GOT3 (cell line): ENCODE results near the gene XPNPEP2.

ENCODE experiments used
- DNase-seq: peaks from one replicate; lab custom pipeline; 2025; ENCODE audit warnings: mixed read lengths; lab: John Stamatoyannopoulos, UW

The XPNPEP2 gene, protein sequence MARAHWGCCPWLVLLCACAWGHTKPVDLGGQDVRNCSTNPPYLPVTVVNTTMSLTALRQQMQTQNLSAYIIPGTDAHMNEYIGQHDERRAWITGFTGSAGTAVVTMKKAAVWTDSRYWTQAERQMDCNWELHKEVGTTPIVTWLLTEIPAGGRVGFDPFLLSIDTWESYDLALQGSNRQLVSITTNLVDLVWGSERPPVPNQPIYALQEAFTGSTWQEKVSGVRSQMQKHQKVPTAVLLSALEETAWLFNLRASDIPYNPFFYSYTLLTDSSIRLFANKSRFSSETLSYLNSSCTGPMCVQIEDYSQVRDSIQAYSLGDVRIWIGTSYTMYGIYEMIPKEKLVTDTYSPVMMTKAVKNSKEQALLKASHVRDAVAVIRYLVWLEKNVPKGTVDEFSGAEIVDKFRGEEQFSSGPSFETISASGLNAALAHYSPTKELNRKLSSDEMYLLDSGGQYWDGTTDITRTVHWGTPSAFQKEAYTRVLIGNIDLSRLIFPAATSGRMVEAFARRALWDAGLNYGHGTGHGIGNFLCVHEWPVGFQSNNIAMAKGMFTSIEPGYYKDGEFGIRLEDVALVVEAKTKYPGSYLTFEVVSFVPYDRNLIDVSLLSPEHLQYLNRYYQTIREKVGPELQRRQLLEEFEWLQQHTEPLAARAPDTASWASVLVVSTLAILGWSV

GRCh38 chrX:129738466-129739308 is at the start of gene XPNPEP2:
Gene XPNPEP2, plus strand, starts transcription at chrX:129738979. Its CDS starts 235 bp downstream, at chrX:129739214.
- no peak for DNase-seq

- no peak for DNase-seq
Measured at GRCh38 chrX:129689796-129690195, 49.0 kb upstream of the XPNPEP2 start.

DNA sequence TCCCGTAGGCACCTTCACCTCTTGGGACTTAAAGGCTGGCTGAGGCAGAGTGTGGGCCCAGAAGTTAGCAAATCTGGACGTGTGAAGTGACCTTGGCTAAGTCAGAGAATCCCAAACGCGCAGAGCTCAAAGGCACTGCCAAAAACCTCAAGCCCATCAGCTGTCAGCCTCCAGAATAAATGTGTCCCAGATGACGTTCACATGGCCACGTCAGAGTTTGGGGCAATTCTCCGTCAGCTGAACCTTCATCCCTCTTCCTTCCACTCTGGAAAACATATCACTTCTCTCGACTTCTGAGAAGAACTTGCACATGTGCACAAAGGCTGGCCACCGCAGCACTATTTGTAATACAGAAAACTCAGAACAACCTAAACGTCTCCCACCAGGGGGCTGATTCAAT is 48.3 kb upstream of the XPNPEP2 start:
- DNase-seq, result no peak

- DNase-seq, result no peak
Measured at GRCh38 chrX:129693354-129693753, 45.4 kb upstream of the XPNPEP2 start.

- no peak for DNase-seq
Measured at GRCh38 chrX:129694805-129695204, 44.0 kb upstream of the XPNPEP2 start.

- DNase-seq, result no peak
Measured at GRCh38 chrX:129695535-129695934, 43.2 kb upstream of the XPNPEP2 start.

- no peak for DNase-seq
Measured at GRCh38 chrX:129695937-129696336, 42.8 kb upstream of the XPNPEP2 start.

- DNase-seq, result no peak
Measured at GRCh38 chrX:129696463-129697155, 42.2 kb upstream of the XPNPEP2 start.

DNA sequence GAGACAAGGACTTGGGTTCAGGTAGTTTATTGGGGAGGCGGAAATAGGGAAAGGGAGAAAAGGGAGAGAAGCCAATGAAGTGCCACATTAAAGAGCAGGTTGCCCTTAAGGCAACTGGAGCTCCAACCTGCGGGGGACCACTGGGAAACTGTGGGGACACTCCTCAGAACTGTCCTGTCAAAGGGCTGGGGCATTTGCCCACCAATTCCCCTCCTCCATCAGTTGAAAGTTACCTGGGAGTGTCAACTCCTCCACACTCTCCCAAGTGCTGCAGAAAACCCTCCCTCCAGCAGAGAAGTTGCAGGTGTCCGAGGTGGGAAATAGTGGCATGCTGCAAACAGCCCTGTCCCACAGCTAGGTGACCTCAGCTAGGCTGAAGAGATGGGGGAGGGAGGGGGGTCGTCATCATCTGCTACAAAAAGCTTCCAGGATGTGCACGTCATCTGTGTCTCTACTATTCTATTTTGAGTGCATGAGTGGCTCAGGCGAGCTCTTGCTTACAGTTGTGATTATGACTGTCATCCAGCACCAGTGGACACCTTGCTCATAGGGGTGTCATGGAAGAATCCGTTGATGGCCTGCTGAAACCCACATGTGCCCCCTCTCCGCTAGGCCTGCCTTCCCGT is 41.5 kb upstream of the XPNPEP2 start:
- DNase-seq, result no peak

- DNase-seq, result no peak
Measured at GRCh38 chrX:129698150-129698549, 40.6 kb upstream of the XPNPEP2 start.

GRCh38 chrX:129700536-129700935 is 38.2 kb upstream of the XPNPEP2 start:
- DNase-seq, result no peak

- DNase-seq, result peak; percentile 6
Measured at GRCh38 chrX:129701624-129702069, 37.1 kb upstream of the XPNPEP2 start.

DNA sequence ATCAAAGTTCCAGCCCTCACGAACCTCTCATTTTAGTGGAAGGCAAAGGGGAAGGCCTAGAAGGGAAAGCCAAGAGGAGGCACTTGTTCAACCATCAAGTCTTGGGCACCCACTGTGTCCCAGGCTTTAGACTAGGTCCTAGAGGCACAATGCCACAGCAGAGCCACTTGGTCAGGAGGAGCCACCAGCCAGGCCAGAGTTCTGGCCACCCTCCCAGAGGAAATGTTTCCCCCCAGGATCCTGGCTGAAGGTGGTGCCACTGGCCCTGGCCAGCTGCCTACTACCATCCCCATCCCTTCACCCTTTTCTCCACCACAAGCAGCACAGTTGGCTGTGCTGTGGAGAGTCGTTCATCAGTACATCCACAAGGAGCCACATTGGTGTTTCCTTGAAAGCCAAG is 34.3 kb upstream of the XPNPEP2 start:
- no peak for DNase-seq

DNA sequence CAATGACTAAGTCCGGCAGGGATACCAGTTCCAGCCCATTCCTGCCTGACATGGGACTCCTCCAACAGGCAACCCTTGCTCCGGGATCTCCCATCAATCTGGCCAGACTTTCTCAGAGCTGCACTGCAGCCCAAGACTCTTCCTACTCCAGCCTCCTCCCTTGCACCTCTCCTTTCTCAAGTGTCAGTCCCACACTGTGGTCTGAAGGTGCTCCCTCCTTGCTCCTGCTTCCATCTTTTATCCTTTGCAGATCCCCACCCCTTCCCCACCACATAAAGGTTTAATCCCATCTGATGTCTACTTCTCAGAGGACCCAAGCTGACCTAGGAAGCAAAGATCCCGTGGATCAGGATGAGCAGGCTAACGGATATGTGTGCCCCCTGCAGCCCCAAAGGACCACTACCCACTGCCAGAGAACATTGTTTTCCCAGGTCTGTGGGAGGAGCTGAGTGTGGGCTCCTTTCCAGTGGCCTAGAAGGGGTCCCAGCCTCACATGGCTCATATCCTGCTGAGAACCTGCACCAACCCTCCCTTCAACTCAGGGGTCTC is 33.3 kb upstream of the XPNPEP2 start:
- no peak for DNase-seq

DNA sequence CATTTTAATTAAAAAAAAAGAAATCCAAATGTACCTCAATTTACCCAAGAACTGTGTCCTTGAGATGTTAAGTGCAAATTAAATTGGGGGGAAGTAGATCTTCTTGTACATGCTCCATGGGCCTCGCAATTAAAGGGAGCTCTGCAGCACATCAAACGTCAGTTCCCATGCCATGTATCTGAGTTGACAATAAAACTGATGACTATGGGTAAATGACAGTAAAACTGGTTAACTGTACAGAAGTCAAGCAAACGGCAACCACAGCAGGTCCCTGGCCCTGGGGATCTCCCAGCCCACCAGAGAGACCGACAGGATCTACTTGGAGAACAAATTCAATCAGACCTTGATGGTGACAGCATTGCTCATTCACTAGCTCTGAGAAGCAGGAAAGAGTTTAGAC is 32.8 kb upstream of the XPNPEP2 start:
- no peak for DNase-seq

DNA sequence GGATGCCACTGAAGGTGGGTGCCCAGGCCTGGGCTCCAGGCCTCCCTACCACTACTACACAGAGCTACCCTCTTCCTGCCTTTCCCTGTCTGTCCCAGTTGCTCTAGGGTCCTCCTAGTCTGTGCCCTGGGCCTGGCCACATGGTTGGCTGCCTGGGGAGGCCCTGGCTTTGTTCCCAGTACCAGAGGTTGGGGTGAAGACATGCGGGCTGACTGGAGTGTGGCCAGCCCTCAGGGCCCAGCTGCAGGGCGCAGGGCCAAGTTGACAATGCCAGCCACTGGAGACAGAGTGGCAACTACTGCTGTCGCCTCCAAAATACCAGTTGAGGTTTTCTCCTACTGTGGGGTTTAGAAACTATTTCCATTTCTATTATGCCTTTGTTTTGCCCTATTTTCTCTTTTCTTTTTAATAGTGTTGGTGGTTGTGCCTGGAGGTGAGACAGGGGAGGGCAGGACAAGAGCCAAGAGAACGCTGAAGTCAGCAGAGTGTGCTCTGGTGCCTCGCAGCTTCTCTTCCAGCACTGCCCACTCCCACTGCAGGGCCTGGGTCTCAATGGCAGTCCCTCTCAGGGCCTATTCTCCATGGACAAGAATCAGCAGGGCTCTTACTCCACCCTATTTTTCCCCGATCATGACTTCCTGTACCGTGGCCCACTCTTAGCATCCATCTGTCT is 32.2 kb upstream of the XPNPEP2 start:
- DNase-seq, result no peak

- DNase-seq, result no peak
Measured at GRCh38 chrX:129714581-129714980, 24.2 kb upstream of the XPNPEP2 start.

- no peak for DNase-seq
Measured at GRCh38 chrX:129716507-129716906, 22.3 kb upstream of the XPNPEP2 start.

DNA sequence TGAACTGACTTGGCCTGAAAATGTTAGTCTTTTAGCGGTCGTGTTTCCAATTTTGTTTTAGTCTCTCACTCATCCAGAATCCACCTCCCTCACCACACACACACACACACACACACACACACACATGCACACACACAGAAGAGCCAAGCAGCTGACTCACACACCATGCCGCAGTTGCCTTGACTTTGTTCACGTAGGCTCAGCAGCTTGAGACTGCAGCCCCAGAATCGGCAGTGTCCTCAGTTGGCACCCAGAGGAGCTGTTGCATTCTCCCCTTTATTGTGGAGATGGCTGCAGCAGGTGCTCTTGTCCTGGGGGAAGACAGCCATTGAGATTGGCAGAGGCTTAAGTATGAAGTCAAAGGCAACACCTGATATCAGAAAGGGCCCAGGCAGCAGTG is 20.9 kb upstream of the XPNPEP2 start:
- no peak for DNase-seq

GRCh38 chrX:129718676-129719075 is 20.1 kb upstream of the XPNPEP2 start:
- no peak for DNase-seq

DNA sequence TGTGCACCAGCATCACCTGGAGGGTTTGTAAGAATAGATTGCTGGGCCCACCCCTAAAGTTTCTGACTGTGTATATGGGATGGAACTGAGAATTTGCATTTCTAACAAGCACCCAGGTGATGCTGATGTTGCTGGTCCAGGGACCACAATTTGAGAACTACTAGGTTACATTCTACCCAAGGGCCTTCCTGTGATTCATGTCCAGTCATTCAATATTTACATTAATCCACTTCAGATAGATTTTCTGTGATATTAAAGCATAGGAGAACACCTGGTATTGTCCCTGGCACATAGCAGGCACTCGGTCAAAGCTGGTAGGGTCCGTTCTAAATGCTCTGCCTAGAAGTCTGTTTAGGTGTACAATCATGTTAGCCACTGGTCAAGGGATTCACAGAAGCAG is 19.5 kb upstream of the XPNPEP2 start:
- no peak for DNase-seq
